ENCODE data around the gene FMN1.

The FMN1 gene

DNA sequence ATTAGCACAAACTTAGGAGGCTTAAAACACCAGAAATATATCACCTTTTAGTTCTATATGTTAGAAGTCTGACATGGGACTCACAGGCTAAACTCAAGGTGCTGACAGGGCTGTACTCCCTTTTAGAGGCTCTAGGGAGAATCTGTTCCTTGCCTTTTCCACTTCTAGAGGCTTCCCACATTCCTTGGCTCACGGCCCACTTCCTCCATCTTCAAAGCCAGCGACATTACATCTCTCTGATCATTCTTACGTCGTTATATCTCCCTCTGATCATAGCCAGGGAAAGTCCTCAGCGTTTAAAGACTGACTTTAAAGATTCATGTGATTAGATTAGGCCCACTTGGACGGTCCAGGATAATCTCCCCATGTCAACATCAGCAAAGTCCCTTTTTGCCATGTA, 310.4 kb downstream of the FMN1 start:
- DNase-seq (ENCODE audit: low read depth): no peak

DNA sequence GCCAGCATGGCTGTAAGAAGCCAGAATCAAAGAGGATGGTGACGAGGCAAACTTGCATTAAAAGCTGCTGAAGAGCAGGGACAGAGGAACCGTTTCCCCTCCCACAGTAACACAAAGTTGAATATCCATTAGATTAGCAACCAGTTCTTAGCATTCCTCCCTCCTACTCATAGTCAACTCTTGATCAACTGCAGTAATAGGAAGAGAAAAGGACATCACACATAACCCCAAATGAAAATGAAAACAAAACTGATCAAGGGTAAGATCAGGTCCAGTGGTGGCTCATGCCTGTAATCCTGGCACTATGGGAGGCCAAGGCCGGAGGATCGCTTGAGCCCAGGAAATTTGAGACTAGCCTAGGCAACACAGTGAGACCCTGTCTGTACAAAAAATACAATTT, 311.6 kb downstream of the FMN1 start:
- no peak for DNase-seq (ENCODE audit: low read depth)

DNA sequence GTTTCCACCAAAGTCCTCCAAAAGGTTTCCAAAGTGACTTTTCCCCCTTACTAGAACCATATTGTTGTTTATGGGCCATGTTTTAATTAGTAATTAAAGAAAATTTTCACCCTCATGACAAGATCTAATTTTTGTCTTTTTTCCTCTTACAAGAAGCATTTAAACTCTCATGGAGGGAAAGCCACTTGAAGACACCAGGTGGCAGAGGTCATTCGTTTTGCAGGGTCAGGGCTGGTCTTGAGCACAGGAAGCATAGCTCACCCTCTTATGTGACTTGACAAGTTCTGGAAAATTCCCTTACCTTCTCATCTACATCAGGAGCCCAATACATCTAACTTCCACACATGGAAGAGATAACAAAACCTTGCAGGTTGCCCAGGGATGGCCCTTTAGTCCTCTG, 313.0 kb downstream of the FMN1 start:
- no peak for DNase-seq (ENCODE audit: low read depth)

DNA sequence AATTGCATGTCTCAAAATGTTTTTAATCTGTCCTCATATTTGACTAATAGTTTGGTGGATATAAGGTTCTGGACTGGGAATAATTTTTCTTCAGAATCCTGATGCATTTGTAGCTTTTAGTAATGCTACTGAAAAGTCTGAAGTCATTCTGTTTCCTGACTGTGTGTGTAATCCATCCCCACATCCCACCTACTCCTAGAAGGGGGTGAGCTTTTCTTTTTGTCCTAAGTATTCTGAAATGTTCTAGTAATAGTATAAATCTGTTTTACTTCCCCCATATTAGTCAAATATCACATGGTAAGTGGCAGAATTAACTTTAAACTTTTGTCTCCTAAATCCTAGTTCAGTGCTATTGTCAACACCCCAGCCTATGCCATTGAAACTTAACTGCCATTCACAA, 313.9 kb downstream of the FMN1 start:
- no peak for DNase-seq (ENCODE audit: low read depth)

DNA sequence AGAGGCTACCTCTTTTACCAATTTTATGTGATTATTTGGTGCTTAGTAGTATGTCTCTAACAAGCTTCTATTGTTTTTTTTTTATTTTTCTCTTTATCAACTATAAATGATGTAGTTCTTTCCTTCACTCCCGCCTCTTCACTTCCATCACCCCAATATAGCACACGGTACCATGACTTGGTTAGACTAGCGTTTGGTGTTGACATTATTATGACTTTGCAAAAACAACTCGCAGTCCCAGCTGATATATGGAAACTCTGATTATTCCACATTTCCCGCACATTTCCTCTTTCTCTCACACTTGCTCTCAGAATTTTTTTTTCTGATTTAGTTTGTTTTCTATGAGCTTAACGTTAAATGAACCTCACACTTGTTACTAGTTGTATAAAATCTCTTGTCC, 314.5 kb downstream of the FMN1 start:
- DNase-seq (ENCODE audit: low read depth): no peak

DNA sequence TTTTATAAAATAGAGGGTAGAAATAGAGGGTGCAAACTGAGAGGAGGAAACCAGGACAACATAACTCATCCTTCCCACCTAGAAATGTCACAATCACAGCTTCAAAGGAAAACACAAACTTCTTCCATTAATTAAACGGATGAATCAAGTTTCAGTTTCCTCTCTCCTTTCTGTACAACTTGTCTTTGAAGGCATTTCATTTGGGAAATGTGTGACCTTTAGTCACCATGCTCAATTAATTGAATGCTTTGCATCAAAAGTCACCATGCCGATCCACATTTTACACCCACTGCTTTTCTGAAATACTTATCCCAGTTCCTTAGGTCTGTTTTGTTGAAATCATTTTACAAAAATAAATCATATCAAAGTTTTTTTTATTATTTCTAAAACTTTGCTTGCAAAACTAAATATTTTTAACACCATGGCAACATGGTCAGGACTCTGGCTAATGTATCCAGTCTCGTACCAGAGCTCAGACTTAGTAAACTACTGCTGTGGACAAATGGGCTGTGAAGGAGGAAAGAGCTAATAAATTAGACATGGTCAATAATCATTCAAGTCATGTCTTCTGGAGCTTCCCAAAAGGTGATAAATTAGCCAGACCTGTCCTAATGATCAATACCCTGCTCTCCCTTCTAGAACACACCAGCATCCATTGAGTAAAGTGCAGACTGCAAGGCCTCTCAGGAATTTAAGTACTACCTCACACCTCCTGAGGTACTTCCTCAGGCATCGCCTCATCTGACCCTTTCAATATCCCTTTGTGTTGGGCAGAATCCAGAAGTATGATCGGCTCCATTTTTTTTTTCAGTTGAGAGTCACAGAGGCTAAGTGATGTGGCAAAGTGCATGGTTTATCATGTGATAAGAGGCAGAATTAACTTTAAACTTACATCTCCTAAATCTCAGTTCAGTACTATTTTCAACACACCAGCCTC, 315.4 kb downstream of the FMN1 start:
- DNase-seq (ENCODE audit: low read depth): no peak

DNA sequence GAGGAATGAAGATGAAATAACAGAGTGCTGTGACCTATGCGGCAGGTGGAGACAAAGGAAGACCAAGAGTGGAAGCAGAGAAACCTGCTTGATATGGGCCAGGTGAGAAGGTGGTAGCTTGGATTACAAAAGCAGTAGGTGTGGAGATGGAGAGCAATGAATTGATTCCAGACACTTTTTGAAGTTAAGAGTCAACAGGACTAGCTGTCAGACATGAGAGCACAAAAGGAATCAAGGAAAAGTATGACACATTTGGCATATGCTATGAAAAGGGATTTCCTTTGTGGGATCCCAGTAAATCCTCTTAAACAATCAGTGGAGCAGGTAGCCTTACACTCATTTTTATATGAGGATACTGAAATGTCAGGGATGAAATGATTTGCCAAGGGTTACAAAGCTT, 316.2 kb downstream of the FMN1 start:
- DNase-seq (ENCODE audit: low read depth): no peak

DNA sequence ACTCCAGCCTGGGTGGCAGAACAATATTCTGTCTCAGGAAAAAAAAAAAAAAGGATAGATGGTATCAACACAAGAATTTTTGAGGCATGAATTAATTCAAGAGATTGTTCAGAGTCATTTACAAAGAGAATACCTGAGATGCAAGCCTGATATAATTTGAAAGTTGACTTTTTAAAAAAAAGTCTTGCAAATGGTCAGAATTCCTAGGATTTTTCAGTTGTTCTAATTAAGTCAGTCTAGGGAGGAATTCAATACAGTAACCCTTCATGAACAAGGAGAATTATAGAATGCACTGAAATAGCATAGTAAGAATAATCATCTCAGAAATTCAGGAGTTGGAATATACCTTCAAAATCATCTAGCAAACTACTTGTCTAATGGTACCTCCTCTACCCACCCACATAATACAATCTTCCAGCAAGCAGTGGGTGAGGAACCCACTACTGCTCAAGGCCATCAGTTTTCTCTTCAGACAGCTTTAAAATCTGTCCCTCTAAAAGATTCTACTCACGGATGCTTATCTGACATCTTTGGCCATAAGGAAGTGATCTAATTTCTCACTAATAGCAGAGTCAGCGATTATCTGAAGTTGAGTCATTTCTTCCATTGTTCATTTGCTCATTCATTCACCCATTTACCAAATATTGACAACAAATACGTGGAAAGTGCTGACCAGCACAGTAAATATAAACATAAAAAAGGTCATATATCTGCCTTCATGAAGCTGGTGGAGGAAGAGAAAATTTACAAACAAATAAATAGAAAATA, 317.1 kb downstream of the FMN1 start:
- DNase-seq (ENCODE audit: low read depth): no peak

DNA sequence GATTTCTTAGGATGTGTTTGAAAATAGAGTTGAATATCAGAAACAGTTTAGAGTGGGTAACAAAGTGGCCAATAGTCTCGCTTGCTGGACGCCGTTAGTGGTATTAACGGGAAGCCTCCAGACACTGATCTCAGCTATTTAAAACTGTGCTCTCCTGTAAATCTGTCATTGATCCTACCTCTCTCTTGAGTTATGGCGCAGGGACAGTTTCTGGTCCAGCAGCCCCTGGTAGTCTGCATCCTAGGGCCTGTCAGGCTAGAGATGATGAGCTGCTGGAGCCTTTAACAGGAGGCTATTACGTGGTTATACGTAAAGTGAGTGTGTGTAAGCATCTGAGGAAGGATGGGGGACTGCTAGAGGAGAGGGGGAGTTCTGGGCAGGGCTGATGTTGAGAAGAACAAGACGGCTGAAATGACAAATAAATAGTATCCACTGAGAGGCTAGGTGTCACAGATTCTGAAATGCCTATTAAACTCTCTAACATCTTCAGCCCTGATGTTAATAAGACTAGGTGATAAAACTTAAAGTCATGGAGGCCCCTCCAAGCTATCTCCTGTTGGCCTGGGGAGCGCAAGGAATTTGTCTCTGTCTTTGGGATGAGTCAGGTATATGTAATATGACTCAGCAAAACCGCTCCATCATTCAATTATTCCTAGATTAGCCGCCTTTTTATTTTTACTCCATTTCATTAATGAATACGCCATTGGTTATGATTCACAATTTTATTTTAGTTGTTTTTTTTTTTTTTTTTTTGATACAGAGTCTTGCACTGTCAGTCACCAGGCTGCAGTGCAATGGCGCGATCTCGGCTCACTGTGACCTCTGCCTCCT, 321.0 kb downstream of the FMN1 start:
- DNase-seq (ENCODE audit: low read depth): no peak

DNA sequence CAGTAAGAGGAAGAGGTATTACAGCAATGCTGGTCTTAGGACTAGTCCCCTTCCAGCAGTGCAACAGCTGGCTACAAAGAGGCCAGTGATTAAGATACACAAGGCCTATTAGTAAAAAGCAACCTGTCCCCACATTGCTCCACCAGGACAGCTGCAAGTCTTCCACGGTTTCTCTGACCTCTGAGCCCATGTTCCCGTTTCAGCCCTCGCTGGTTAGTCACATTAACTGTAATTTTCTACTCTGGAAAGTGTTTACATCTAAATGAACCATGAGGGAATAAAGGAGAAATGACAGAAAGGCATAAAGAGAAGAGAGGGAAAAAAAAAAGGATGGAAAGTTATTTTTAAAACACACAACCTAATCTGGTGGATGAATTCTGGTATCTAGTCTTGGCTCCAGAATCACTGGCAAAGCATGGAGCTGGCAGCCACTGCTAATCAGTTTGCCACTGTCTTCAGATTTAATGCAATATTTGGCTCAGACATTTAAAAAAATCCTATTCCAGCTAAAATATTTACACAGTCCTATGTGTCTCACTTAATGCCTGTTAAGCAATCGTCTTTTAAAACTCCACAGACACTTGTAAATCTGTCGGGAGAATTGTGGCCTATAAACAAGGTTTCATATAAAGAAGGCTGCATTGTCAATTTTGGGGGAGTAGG, 321.8 kb downstream of the FMN1 start:
- DNase-seq (ENCODE audit: low read depth): no peak

DNA sequence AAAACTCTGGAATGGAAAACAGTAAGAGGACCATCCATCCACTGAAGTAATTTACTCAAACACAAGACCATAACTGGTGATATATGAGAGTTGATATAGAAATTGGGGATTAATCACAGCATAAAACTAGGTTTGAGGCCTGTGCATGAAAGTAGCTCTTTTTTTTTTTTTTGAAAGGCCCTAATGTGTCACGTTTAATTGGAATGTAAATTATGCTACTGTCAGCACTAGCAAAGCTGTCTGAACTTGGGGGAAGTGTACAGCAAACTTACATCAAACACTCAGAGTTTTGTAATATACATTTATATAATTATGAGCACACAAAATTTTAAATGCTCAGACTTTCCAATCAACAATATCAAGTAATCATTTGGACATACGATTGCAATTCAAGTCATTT, 322.6 kb downstream of the FMN1 start:
- no peak for DNase-seq (ENCODE audit: low read depth)

DNA sequence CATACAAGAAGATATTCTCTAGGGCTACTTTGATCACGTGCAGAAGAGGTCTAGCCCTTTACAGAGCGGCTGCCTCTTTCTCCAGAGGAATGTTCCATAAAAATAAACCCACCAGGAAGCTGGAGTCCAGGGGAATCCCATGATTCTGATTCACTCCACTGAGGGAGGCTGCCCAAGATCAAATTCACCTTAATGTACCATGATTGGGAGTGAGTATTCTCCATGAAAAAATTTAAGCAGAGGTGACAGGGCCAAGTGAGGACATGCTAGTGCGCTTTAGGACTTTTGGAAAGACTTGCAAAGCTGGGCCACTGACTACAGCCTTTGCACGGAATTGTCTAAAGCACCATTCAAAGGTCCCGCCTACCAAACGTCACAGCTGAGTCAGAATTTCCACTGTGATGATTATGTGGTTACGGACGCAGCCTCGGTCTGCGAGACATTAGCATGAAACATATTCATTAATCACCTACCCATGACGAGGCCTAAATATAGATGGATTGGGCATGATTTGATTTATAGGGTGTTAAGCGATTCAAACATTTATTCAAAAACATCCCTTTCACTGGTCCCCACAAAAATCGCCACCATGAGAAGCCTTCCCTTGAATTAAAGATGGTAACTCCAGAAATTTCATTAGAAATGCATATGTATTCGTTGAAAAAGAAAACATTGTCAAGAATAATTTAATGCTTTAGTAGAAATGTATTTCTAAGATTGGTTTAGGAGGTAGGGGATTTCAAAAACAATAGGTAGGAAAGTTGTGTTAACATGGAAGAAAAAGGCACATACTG, 324.1 kb downstream of the FMN1 start:
- DNase-seq (ENCODE audit: low read depth): no peak

DNA sequence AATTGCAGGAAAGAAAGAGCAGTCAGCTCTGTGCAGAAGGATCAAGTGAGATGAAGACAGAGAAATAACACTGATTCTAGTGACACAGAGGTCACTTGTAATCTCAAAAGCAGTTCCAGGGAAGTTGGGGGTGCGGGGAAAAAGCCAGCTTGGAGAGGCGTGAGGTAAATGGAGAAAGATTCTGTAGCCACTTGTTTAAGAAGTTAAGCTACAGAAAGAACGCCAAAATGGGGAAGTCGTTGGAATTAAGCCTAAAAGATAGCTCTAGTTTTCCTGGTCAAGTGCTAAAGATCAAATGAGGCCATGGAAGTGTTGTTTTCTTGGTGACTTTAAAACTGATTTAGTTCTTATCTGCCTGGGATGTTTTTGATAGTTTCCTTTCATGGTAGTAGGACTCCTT, 324.7 kb downstream of the FMN1 start:
- DNase-seq (ENCODE audit: low read depth): no peak

DNA sequence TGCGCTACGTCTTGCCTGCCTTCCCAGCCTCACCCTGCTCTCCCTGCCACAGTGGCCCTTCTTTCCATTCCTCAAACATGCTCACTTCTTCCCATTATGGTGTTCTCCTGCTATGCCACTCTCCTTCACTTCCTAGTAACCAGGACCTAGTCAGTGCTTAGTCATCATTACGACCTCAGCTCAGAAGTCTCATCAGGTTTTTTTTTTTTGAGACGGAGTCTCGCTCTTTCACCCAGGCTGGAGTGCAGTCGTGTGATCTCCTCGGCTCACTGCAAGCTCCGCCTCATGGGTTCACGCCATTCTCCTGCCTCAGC, 327.2 kb downstream of the FMN1 start:
- no peak for DNase-seq (ENCODE audit: low read depth)

DNA sequence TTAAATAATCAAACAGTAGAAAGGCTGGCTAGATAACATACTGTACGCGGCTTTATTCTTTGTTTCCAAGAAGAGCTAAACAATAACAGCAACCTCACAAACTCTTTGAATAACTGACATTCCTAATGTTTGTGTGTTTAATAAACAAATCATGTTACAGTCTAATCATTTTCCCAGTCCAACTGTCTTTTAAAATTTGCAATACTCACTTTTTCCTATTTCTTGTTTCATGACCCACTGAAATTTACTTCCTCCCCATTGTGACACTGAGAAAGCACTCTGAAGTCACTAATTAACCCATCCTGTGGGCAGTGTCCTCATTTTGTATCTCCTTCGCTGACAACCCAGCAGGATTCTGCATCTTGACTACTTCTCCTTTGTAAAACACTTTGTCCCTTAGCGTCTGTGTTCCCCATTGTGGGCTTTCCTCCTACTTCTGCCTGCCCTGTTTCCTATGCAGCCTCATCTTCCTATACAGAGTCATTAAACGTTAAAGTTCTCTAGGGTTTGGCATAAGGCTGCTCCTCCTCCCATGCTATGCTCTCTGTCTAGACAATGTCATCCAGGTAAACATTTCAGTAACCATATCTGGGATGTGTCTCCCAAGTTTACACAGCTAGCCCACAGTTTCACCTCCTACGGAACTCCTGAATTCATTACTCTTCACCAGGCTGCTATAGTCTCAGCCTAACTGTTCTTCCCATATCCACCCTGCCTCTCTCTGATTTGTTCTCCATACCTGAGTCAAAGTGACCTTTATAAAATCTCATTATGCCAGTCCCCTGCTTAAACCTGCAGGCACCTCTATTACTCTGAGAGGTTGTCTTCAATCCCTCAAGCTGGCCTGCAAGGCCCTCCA, 327.8 kb downstream of the FMN1 start:
- DNase-seq (ENCODE audit: low read depth): no peak

DNA sequence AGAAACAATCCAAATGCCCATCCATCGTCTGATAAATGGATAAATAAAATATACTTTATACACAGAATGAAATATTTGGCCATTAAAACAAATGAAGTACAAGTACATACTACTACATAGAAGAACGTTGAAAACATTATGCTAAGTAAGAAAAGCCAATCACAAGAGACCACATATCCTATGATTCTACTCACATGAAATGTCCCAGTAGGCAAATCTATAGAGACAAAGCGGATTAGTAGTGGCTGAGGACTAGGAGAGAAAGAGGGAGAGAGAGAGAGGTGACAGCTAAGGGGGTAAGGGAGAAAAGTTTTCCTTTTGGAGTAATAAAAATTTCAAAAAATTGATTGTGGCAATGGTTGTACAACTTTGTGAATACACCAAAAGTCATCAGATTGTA, 329.7 kb downstream of the FMN1 start:
- no peak for DNase-seq (ENCODE audit: low read depth)

DNA sequence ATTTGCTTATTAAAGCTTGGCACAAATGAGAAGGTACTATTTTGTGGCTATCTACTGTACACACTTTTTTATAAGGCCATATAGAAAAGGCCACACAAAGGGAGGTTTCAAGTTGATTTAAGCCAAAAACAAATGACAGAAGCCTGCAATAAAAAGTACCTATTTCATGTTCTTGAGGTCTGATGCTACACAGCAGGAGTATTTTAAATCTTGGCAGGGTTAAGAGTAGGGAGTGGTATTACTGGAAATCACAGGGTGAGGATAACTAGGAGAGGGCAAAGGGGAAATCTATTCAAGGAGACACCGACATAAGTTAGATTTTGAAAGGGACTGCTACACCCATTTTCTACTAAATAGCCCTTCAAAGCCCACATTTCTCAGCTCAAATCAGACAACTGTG, 330.5 kb downstream of the FMN1 start:
- no peak for DNase-seq (ENCODE audit: low read depth)

DNA sequence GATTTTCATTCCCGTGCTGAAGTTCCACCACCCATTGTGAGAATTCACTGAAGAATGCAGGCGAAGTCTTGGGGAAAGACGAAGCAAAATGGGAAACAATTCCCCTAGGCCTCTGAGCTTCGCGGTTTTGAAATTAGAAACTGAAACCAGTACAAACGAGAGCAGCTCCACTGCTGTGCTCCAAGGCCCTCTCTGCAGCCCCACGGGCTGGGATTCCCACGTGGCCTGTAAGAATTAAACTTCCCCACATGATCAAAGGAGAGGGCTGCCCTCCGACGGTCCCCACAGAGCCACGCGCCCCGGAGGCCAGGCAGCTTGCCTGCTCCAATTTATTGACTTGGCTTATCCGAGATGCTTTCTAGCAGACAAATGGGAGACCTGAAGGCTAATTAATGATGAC, 332.8 kb downstream of the FMN1 start:
- DNase-seq (ENCODE audit: low read depth): no peak

DNA sequence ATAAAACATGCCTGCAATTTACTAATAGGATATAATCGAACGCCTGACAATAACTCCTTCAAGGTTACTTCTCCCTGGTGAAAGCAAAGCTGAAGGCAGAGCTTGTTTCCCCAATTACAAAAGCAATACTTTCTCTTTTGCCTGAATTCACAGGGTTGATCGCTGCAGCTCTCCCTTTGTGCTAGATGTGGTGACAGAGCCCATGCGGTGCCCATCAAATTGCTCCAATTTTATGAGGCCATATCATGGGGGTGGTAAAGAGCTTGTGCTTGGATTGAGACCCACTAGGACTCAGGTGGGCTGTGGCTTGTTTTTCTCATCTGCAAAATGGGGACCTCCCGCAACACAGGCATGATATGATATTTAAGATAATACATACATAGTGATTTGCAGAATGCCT, 333.3 kb downstream of the FMN1 start:
- no peak for DNase-seq (ENCODE audit: low read depth)

DNA sequence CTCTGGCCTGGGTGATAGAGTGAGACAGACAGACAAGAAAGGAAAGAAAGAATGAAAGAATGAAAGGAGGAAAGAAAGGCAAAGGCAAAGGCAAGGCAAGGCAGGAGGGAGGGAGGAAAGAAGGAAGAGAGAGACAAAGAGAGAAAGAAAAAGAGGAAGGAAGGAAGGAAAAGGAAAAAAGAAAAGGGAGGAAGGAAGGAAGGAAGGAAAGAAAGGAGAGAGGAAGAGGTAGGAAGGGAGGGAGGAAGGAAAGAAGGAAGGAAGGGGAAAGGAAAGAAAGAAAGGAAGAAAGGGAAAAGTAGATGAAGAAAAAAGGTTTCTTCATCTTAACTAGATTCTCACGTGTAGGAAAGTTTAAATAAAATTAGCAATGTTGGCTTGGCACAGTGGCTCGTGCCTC, 334.5 kb downstream of the FMN1 start:
- no peak for DNase-seq (ENCODE audit: low read depth)
